HG02610 (cell line): ENCODE measurements around the gene EIF4E1B.
A peak's percentile ranks its signal among the peaks of the same experiment; 100 is the strongest.

Source experiments
- ATAC-seq: cut with Tn5 transposase; IDR thresholded peaks from one replicate; pipeline ENCODE4 v1.9.1; 2021; ENCODE audit warnings: mild to moderate bottlenecking, moderate library complexity; ENCODE audit not compliant: unreplicated experiment

Gene EIF4E1B

DNA sequence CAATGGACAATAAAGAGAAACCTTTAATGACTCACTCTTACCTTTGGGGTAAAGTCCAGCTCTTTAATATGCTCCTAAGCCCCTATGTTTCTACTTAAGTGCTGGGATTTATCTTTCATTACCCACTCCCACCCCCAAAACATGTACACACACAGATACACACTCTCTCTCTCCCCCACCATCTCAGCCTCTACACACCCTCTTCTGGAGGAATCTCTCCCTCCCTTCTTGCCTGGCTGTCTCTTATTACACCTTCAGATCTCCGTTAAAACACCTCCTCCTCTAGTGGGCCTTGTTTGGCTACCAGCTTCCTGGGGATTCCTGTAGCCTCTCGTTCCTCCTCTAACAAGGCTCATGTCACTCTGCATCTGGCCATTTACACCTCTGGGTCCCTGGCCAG is 27.4 kb upstream of the EIF4E1B start:
- ATAC-seq, result no peak

DNA sequence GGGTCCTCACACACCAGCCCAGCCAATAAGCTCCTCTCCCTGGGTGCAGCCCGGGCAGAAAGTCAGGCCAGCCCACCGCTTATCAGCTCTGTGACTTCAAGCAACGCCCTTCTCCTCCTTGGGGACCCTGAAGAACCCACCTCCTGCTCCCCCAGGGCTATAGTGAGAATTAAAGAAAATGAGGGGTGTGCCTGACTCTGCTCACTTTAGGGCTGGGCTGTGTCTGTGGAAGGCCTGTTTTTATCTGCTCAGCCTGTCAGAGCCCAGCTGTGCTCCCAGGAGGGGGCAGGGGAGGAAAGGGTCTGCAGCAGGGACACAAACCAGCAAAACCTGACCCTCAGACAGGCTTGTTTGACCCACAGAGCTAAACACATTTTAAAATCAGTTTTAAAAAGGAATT is 24.4 kb upstream of the EIF4E1B start:
- no peak for ATAC-seq

DNA sequence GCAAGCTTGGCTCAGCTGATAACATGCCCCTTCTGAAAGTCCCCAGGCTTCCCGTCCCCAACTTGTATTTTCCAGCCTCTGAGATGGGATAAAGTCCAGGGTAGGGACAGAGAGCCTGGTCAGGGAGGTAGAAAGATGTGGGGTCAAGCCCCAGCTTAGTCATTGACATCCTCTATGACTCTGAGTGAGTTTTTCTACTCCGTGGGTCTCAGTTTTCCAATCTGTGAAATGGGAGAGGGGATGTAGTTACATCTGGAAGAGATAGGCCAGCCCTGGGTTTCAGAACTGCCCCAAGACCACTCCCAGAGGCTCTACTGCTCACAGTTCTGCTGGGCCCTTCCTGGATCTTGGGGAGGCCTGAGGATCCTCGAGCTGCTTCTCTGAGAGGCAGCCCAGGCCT is 23.6 kb upstream of the EIF4E1B start:
- no peak for ATAC-seq

DNA sequence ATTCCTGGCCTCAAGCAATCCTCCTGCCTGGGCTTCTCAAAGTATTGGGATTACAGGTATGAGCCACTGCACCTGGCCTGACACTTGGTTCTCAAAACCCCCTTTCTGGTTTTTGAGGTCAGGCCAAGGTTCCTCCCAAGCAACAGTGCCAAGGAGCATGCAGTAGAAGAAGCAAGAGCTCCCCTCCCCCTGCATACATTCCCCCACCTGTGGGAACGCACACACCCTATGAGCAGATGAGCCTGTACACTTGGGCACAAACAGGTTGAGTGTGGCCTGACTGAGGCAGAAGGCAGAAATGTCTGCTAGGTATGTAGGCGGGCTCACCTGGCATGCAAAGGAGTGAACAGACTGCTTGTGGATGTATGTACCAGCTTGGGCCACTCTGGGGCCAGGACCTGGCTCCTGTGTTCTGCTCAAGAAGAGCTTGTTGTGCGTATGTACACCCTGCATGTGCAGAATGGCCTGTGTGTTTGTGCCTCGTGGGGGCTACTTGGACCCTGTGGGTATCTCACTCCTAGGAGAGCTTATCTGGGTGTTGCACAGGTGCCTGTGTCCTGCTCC is 22.3 kb upstream of the EIF4E1B start:
- no peak for ATAC-seq

DNA sequence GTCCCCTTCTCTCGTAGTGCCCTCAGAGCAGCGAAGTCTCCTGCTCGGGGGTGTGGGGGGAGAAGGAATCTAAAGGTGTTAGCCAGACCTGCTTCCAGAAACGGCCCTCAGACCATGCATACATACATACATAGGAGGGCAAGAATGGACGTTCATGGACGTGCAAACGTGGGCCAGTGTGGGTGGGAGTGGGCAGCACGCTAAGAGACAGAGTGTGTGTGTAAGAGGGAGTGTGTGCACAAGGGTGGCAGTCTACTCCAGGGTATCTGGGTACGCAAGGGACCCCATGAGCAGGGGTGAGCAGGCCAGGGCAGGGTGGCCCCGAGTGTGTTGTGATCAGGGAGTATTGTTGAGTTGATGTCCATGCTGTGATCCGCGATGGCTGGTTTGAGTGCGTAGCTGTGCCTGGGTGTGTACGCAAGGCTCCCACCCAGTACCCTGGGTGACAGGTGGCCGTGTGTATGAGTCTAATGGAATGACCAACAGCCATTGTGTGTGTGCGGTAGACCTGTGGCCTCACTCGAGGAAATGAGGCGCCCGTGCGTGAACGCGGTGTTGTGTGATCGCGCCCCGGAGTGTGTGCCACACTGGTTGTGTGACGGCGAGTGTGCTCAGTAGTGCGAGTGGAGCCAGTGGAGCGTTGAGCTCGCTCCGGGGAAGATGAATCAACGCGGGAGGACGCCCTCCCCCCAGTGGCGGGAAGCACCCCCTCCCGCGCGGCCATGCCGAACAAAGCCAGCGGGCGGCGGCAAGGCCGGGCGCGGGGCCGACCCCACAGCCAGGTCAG is 21.3 kb upstream of the EIF4E1B start:
- peak; percentile 29 for ATAC-seq

DNA sequence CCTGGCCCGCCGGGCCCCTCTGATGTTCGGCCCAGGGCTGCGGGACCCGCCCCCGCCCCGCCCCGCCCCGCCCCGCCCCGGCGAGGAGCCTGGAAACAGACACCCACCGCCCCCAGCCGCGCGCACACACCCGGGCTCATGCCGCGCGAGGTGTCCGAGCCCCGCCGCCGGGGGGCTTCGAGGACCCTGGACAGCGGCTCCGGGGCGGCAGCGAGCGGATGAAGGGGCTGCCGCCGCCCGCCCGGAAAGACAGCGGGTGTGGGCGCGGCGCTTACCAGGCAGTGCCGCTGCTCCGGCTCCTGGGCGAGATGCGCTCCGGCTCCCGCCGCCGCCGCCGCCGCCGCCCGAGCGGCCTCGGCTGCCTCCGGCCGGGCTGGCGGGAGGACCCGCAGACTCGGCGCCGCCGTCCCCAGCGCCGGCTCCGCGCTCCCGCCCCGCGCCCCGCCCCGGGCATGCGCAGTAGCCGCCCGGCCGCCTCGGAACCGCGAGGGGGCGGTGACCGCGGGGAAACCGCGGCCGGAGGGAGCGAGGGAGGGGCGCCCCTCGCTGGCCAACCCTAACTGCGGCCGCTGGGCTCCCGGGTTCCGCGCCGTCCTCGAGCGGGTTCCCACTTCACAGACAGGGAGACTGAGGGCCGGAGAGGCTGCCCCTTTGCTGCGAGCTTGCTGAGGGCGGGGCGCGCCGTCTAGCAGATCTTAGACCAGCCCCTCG is 20.6 kb upstream of the EIF4E1B start, which contains the start of gene GPRIN1:
TSS of gene GPRIN1 (minus strand) at position 433 of the 711 bp plus-strand sequence. CDS start 10,322 bp downstream, outside the sequence.
- peak; percentile 55 for ATAC-seq

DNA sequence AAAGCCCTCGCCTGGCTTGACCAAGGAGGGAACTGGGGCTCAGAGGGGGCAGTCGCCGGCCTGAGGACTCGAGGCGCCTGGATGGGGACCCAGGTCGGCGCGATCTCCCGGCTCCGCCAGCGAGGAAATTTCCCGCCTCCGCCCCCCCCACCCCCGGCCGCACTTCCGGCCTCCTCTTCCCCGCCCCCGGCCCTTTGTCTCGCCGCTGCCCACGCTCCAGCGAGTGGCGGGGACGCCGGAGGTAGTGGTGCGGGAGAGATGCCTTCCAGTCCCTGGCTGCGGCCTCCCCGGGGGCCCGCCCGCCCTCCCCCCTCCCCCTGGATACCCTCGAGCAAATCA is 20.1 kb upstream of the EIF4E1B start:
- no peak for ATAC-seq

DNA sequence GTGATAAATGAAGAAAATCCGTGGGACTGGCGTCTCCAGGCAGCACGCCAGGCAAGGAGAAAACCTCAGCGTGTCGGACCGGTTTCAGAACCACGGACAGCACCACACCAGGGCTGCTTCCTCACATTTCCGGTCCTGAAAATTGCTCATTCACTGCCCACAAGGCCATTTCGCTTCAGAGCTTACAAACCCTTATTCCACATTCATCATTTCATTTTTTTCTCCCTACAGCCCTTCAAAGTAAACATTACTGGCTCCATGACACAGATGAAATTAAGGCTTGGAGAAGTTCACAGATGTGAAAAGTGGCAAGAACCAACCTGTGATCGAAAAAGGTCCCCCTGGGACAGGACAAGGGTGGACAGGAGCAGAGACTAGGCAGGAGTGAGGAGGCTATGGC is 19.0 kb upstream of the EIF4E1B start:
- no peak for ATAC-seq

DNA sequence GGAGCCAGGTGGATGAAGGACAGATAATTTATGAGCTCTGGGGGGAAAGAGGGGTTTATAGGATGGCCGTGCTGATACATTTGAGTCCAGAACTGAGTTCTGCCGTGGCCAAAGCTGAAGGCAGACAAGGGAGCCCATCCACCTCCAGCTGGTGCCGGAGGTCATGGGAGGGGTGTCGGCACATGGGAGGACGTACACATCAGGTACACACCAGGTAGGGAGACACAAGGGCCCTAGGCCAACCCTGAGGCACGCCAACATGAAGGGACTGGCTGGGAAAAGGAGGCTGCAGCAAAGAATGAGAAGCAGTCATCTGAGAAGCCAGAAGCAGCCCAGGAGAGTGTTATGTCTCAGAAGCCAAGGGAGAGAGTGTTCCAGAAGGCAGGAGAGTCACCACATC is 18.5 kb upstream of the EIF4E1B start:
- ATAC-seq, result no peak

DNA sequence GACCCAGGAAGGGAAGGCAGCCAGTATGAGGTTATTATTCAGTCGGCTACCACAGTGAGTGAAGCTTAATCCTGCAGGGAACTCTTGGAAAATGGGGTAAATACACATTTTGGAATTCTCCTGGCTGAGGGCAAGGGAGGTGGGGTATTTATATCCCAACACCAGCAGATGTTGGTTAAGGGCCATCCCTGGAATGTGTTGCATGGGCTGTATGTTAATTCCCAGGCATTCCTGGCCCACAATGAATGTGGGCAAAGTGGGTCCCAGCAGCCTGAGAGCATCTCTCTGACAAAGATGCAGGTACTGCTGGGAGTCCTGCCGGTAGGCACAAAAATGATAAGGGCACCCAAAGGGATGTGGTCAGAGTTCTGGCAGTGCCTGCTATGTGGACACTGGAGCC is 17.6 kb upstream of the EIF4E1B start:
- no peak for ATAC-seq

DNA sequence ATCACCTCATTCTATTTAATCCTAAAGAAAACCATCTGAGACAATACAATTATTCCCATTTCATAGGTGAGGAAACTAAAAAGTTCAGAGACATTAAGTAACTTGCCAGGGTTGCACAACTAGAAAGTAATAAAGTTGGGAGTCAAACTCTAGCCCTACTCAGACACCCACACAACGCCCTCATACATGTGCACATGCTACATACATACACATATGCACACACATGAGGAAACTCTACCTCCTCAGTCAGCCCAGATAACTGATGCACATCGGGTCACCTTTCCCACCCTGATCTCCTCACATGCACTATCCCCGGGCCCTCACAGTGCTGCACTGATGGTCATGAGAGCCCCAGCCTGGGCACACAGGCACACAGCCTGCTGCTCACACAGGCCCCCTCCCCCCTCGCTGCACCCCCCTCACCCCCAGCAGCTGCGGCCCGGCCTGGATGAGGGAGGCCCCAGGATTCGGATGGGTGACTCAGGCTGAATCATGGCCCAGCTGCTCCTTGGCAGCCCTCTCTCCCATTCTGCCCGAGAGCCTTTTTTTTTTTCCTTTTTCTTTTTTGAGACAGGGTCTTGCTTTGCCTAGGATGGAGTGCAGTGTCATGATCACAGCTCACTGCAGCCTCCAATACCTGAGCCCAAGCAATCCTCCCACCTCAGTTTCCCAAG is 15.5 kb upstream of the EIF4E1B start:
- no peak for ATAC-seq

DNA sequence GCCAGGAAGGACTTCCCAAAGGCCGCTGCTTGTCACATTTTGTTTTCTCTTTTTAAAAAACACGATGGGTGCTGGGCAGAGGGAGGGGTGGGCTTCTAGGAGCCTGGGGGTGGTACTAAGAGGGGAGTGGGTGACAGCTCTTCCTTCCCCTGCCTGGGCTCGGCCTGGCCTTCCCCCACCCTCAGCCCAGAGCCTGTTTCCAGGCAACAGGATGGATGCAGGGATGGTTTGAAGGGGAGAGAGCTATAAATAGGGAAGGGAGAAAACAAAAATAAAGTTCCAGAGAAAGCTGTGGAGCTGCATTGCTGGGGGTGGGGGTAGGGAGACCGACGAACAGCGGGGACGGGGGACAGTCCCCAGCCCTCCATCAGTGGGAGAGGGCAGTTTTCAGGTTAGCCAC is 14.0 kb upstream of the EIF4E1B start:
- no peak for ATAC-seq

DNA sequence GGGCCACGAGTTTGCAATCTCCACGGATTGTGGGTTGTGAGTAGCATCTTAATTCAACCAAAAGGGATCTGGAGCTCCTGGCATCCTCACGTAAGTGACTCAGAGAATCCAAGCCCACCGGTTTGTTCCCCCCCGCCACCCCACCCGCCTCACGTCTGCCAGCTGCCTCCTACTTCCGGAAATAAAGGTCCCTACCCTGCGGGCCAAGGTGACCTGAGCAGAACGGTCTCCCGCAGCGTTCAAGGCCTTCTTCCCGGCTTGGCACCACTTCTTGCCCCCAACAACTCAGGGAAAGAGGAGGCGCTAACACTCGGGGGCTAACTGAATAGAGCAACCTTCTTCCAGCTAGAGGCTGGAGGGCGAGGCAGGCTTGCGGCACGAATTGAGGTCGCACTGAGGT is 11.7 kb upstream of the EIF4E1B start:
- no peak for ATAC-seq

DNA sequence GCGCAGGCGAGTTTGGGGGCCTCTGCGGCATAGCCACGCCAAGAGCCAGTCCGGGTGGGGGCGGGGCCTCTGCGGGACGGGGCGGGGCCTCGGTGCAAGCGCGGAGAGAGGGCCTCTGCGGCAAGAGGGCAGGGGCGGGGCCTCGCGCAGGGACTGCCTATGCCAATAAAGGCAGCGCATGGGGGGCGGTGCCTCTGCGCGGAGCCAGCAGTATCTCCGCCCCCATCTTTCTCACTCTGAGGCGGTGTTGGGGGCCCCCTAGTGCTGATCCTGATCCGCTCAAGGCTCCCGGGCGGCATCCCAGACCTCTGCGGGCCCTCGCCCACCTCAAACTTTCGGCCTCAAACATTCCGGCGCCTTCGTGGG is 11.3 kb upstream of the EIF4E1B start:
- ATAC-seq, result peak; percentile 65

DNA sequence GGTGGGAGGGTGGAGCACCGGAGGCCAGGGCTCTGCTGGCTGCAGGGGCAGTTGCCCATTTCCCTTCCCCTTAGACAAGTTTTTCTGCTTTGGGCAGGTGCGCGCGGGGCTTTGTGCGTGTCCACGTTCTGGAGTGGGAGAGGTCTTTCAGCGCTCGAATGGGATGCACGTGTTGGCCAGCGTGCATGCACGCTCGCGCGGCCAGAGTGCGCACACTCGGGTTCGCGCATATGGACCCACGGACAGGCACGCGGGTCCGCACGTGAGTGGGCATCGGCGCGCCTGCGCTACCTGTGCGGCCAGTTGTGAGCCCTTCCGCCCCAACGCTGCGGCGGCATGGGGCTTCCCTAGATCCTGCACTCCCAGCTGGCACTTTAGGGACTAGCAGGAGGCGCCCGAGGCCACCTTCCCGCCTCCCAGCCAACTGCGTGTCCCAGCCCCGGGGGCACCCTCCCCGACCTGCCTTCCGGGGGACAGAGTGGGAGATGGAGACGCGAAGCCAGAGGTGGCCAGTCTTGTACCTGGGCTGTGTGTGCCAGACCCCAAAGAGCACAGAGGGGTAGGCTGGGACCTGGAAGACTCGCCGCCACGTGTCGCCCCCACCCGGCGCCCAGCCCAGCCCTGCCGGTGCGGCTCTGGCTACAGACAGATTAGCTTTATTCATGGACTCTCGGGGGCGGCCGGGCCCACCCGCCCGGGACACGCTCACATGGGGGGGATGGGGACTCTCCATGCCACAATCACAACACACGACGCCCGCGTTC is 10.7 kb upstream of the EIF4E1B start:
- ATAC-seq, result no peak

DNA sequence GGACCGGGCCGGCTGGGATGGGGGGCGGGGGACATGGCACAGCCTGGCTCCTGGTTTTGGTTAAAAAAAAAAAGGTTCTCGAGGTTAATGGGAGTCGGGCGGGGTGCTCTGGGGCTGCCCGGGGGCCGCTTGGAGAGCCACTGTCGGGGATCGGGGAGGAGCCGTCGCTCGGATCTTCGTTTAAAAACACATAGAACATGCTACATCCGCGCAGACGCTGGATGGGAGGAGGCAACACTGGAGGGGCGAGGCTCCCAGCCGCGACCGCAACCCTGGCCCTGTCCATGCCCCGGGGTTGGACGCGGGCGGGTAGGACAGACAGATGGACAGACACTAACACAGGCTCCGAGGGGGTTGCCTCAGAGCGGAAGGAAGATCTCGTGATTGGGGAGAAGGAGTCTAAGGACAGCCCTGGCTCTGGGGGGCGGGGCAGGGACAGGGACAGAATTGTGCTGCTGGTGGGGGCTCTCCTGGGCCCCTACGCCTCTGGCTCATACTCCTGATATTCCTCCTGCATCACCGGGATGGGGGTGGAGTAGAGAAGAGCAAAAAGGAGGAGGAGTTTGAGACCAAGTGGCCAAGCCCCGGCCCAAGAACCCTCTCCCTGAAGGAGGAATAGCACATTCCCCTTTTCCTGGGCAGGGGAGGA is 10.0 kb upstream of the EIF4E1B start:
- no peak for ATAC-seq

DNA sequence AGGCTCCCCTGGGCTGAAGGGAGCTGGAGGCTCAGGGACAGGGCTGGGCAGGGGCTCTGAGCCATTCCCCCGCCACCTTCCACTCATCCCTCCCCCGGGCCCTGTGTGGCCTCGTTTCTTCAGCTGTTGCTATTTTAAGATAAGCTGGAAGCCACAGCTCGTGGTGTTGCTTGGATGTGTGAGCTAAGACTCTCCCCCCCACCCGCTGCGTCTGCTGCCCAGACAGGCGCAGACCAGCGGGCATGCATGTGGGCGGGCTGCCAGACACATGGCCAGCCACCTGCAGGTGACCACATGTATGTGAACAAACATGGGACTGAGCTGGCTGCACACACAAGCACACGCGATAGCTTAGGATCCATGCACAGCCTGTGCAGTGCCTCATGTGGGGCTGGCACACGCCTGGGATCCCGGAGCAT is 8.8 kb upstream of the EIF4E1B start:
- no peak for ATAC-seq

DNA sequence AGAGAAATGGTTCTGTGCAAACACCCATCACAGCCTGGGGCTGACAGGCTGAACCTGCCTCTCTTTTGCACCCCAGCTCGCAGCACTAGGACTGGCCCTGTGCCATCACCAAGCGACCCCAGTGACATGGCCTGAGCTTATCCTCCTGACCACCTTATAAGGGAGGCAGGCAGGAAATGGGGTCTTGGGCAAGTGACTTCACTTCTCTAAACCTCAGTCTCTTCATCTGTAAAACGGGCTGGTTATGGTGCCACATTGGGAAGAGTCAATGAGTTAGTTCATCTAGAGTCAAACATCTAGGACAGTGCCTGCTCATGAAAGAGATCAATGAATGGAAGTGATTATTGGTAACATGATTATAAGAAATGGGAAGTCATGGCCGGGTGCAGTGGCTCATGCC is 6.3 kb upstream of the EIF4E1B start:
- ATAC-seq, result no peak

DNA sequence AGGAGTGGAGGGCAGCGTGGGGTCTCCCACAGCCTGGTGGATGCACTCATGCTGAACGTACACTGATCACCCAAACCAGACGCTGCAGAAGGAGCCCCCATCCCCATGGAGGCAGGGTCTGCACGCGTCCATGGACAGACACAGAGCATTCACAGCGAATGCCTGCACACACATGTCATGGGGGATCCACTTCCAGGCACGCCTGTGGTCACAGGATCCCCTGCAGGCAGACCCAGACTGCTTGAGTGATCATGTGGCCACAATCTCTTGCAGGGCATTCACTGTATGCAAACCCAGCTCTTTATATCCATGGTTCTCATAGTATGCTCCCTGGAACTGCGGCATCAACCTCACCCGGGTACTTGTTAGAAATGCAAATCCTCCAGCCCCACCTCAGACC is 5.5 kb upstream of the EIF4E1B start:
- no peak for ATAC-seq

DNA sequence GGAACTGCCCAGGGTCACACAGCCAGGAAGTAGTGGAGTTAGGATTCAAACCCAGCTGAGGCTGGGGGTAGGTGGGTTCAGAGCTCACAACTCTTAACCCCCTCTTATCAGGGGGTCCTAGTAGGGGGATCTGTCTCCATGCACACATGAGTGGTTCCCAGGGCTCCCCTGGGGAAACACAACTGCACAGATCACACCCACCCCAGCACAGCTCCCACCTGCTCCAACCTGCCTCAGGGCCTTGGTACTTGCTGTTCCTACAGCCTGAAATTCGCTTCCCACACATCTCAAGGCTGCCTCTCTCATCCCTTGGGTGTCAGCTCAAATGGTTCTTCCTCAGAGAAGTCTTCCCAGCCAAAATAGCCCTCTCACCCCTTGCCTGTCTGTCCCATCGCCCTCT is 5.0 kb upstream of the EIF4E1B start:
- ATAC-seq, result no peak
